HTERT RPE-1 (cell line): ENCODE data around the gene MBD2.

Experiments
- in situ Hi-C: fragments of 300-500 bp; cut with MboI; formaldehyde crosslinking; loops from 4 replicates; pipeline ENCODE4 v1.14.3; 2020; ENCODE audit warnings: low sequenced_read_pairs

The MBD2 gene

DNA sequence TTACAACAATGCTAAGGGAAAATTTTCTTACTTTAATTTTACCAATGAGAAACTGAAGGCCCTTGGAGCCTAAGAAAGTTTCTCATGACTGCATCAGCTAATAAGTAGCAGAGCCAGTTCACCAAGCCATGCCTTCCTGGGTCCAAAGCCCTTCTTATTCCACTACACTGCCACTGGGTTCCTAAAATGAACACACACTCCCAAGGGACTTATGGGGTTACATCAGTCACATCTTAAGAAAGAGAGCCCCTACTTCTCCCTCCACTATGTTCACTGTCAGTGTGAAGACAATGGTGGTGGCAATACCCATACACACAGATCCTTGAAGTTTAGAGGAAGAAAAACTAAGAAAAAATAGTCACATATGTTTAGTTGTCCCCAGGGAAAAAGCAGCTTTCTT lies 20.6 kb downstream of the MBD2 start:
- in situ Hi-C loops, result no loop called here

DNA sequence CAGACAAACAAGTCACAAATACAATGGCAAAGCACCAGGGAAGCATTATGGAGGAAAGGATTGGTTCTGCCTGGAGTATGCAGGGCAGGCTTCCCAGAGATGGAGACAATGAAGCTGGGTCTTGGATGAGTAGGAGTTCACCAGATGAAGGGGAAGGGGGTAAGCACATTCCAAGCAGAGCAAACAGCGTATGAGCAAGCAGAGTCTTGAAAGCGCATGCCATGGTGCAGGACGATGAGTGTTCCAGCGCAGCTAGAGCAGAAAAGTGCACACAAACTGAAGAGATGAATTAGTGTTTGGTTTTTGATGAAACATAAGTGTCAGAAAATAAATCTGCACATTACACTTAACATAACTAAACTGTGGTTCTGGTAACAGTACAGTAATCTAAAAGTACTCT lies 21.6 kb downstream of the MBD2 start:
- in situ Hi-C loops, result no loop called here

DNA sequence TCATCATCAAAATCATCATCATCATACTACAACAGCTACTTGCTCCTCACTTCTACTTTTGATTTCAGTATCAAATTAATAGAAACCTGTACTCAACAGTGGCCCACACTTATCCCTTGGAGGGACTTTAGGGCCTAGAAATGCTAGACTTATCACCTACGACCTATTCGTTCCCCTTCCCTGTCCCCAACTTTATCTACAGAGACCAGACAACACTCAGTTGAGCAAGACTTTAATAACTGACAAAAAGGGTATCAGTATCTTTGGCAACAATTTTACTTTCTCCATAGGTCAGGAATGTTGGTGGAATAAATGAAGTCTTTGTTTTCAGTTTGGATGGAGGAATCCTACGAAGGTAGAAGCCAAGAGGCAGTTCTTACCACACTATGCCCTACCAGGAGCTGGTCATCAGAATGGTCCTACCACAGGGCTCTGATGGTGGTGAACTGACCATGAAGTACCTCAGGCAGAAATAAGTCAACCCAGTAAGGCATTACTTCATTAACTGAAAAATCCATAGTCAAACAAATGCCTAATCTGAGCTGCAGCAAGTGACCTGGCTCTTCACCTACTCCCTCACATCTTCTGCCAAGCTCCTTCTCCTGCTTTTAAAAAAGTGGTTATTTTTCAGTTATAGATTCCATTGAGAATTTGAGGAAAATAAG lies 26.6 kb downstream of the MBD2 start:
- in situ Hi-C loops, result no loop called here

DNA sequence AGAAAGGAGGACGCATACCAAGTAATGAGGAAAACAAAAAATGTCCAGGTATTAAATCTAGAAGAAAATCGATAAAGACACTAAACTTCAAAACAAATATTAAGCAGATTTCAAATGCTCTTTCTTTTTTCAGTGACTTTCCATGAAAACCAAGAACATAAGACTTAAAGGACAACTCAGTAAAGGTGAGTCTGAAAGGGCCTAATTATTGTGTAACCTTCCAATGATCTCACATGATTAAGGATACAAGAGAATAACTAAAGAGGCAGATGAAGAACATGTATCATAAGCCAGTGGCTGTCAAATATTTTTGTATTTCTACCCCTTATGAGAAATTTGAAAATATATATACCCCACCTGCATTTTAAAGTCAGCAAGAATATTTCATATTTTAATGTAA lies 30.7 kb downstream of the MBD2 start:
- in situ Hi-C loops, result no loop called here

DNA sequence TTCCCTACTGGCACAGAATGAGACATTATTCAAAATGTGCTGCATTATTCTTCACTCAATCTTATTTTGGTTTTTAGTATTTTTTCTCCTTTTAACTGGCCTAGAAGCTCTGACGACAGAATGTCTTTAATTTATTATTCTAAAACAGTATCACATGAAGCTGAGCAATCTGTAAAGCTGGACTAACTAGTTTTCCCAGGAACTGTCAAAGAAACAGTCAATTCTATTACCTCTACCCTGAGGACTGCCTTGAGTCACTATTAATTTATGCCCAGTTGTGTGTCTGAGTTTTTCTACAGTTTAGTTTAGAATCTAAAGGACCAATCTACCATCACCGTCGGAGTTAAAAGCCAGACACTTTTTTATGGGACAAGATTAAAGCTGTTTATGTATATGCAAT lies 31.6 kb downstream of the MBD2 start:
- in situ Hi-C loops, result no loop called here

DNA sequence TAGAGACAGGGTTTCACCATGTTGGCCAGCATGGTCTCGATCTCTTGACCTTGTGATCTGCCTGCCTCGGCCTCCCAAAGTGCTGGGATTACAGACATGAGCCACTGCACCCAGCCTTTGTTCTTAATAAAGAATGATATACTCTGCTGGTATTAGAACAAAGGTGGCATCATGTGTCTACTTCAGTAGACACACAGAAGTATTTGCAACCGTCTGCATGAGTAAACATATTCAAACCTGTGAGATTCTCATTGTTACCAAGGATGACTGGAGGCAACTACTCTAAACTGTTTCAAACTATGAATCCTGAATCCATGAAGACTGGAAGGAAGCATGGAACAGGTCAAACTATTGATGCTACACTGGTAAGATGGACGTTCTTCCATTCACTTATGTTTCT lies 32.1 kb downstream of the MBD2 start:
- in situ Hi-C loops, result no loop called here

DNA sequence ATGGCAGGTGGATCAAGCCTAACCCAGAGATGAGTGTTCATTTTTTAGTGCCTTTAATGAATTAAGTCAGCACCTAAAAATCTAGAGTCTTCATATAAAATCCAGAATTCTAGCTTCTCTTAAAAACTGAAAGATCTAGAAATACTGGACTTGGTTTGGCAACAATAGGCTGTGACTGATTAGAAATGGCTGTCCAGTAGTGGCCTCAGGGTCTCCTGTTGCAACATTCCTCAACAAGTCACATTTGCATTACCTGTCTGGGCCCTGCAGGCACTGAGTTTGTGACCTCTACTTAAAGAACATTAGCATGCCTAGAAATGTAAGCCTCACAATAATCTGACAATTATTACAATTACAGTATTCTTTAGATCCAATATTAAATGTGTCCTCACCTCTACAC lies 33.1 kb downstream of the MBD2 start:
- in situ Hi-C loops, result no loop called here

DNA sequence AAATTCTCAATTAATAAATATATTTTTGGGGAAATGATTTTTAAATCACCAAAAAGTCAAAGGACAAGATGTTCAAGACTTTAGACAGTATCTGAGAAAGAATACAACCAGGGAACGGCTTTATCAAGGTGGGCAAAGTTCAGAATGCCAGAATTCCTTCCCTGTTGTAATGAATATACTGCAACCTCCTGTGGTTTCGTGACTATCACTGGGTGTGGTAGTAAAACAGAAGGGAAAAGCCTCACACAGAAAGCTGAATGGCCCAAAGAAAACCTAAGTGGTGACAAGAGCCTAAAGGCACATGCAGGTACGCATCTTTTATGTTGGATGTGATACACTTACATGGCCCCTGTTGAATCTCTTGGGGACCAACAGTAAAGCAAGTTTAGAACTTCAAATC lies 37.1 kb downstream of the MBD2 start:
- in situ Hi-C loops, result no loop called here

DNA sequence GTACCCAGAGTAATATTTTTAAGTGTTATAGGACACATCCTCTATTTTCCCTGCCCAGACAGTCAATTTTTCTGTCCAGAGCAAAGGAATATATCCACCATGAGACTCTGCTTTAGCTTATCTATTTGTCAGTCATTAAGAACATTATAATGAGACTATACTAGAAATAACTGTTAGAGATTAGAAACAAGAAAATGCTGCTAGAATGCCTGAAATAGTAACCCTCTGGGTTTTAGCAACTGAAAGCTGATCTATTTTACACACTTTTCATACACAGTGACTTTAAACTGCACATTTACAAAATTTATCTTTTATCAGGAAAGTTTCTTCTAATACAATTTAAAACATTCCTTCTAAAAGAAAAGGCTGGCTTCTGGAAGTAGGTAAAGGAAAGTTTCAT lies 39.6 kb downstream of the MBD2 start:
- in situ Hi-C loops, result no loop called here

DNA sequence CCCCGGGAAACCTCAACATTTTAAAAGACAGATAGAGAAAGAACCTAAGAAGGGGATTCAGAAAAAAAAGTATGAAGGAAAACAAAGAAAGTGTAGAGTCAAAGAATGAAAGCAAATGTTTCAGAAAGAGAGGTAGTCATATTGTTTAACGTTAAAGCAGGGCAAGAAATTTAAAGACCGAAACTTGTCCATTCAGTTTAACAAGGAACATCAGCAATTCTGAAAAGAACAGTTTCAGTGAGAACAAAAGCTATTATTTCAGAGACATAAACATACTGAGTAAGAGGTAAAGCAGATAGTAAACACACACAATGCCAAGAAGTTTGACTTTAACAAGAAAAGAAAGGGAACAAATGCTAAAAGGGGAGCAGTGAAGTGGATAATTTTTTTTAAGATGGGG lies 41.1 kb downstream of the MBD2 start:
- in situ Hi-C loops, result no loop called here

DNA sequence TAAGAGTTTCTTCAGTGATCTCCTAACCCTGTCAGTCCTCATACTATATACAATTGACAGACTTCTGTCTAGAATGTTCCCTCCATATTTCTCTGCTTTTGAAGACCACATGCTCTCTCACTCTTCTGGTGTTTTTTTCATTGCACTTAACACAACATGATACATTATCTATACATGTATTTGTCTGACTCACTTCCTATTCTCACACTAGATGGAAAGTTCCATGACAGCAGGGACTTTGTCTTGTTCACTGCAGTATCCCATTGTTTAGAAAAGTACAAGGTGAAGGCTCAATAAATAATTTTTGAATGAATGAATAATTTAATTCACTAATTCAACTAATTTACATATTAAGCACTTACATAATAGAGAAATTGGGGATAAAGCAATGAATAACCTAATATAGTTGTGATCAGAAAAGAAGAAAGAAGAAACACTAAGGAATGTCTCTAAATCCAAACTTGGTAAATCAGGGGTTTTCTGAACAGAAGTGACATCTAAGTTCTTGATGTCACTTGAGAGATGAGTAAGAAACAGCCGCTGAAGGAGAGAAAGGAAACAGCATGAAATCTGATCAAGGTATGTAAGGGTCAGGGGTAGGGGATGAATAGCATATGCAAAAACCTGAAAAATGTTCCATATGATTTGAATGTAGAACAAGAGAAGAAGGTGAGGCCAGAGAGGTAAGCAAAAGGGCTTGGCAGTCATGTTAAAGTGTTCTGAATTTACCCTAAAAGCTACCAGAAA lies 42.4 kb downstream of the MBD2 start:
- in situ Hi-C loops, result no loop called here

DNA sequence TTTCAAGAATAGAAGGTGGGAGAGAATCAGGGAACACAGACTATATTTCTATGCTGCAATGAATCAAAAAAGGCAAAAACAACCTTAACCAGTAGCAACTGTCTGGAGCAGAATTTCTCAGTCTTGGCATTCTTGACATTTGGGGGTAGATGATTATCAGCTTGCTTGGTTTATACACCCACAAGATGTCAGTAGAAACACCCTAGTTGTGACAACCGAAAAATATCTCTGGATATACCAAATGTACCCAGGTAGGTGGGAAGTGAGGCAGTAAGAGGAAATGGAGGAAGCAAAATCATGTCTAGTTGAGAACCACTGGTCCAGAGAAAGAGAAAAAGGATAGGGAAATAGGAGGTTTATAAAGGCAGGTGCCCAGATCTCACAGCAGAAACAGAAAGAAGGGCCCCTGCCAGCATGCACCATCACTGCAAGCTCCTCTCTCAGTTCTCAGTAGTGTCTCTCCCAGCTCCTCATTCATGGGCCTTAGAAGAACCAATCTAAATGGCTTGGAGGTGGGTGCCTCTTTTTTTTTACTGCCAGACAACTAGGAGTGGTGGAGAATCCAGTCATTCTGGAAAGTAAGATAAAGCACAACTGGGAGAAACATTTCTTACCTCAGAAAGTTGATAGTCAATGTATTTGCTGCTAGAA lies 50.4 kb downstream of the MBD2 start:
- in situ Hi-C loops, result no loop called here

DNA sequence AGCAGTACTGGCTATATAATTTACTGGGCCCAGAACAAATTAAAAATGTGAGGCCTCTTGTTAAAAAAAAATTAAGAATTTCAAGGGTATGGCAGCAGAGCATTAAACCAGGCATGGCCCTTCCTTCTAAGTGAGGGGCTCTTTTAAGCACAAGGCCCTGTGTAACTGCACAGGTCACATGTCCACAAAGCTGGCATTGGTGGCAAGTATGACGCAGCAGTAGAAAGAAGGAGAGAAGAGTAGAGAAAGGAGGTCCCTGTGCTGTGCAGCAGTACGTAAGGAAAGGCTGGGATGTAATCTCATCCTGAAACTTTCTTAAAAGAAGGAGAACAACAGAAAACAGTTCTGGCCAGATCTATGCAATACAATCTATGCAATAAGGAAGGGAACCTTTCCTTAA lies 51.2 kb downstream of the MBD2 start:
- in situ Hi-C loops, result no loop called here

DNA sequence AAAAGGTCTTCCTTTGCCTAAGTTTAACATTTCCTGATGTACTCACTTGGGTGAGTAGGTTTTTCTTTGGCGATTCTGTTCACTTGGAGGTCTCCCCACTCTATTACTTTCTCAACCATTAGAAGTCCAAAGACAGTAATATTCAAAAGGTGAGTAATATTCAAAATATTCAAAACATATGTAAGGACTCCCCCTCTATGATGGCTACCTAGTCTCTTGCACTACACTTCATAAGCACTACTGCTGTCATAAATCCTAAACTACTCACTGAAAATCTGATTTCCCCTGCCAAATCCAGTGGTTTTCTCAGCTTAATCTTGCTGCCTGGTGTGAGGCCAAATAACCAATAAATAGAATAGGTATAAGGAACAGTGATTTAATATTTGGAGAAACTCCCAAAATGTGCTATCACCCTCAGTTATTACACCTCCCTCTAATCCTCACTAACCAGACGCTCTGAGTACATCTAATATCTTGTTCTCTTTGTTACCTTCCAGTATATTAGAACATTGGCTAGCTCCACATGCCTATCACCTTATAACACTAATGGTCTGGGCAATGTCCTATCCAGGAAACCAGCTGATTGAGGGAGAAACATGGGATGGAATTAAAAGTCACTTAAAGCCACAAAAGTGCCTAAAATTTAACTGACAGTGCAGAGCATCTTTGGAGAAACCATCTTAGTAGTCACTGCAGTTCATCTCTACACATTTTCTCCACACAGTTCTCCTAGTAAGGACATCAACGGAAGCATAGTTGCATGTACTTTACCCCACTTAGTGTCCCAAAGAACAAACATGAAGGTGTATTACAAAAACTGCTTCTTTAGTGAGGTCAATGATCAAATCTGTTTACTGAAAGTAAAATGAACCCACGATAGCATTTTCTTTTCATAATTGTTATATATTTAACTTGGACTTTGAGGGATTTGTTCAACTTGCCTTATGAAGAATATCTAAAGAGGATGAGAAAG lies 54.8 kb downstream of the MBD2 start:
- in situ Hi-C loops, result no loop called here

DNA sequence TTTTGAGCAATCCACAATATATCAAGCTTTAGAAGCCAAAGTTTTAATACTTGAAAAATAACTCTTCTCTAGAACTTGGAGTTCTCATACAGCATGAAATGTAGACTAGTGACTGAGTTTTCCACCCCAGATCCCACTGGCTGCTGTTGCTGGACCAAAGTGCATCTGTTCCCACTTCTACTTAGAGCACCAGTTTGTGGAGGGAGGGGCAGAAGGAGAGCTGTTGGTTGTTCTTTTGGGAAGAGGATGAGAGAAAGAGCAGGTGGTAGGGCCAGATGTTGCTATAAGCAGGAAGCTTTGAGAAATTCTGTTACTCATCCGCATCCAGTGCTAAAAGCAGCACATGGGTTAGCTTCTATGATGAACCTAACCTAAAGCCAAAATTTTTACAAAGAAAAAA lies 59.0 kb downstream of the MBD2 start:
- in situ Hi-C loops, result no loop called here

DNA sequence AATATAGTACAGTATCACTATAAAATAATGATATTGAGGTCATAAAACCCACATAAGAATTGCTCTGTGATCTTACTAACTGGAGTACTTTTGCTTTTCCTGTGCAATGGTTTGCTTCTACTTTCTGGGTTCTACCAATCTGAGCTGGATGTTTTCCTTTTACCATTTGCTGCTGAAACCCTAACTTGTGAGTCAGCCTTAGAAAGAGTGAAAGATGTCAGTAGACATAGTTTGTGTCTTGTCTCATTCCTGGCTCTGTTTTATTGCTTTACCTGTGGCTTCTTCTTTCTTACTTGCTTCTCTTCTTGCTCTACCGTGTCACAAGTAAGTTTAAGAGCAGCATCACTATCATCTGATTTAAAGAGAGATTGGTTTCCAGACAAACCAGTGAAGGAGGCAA lies 61.0 kb downstream of the MBD2 start:
- in situ Hi-C loops, result no loop called here

DNA sequence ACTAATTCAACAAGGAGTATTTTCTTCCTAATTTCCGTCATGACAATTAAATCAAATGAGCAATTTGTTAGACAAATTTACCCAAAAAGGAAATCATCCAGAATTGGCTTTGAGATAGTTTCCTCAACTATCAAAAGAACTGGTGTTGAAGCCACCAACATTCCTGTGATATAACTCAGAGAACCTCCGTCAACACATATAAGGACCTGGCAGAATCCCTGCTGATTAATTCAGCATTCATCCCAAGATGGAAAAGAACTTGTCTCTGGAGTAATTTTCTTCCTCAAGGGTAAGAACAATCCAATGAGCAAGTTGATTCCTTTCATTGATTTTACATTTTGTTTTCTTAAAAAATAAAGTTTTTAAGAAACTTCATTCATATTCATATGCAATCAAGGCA lies 62.0 kb downstream of the MBD2 start:
- in situ Hi-C loops, result no loop called here

DNA sequence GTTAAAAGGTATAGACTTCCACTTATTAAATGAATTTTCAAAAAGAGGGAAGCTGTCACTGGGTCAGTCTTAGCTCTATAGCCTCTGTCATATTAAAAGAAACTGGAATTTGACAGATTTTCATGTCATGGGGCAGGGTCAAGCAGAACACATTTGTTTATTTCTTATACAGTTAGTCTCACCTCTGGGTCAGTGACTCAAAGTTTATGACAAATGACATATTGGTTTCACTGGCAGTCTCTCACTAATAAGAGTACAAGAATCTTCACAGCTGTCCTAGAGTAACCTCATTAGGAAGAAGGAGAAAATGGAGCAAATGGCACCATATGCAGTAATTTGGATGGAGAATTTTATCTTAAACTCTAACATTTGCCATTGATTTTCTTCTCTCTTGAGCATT lies 63.2 kb downstream of the MBD2 start:
- in situ Hi-C loops, result no loop called here

DNA sequence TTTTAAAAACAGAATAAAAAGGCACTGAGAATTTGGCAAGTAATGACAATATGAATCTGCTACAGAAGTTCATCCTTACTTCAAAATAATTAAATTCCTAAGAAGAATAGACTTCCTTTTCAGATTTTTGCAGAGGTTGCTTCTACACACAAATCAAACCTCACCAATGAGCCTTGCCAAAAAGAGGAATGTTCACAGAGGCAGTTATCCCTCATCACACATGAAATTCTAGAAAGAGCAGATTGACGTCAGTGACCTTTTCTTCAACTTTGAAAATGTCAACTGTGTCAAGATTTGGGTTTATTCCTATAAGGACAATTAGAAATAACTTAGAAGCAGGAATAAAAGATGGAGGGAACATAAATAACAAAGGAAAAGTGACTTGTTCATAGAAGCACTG lies 64.6 kb downstream of the MBD2 start:
- in situ Hi-C loops, result no loop called here

DNA sequence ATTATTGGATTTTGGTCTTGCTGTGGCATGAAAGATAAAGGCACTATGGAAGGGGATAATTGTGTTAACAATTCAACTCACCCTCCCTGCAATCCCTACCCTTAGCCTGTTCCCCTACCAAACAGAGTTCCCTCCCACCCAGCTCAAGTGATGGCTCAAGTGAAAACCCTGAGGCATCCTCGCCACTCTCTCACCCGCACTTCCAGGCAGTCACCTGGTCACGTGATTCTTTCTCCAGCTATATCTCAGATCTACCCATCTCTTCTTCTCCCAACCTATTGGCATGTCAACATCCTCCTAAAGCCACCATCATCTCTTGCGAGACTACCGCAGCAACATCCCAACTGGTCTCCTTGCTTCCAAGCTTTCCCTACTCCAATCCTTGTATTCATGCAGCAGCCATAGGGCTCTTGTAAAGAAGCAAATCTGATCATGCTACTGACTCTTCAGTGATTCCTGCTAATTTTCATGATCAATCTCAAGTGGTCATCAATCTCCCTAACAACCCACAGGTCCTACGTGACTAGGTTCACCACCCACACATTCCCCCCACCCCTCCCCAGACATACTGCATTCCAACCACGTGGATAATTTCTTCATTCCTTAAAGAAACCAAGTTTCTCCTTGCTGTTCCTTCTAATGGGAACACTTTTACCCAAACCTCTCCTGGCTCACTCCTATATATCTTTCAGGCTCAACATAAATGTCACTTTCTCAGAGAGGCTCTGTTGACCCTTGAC lies 66.7 kb downstream of the MBD2 start:
- in situ Hi-C loops, result no loop called here

DNA sequence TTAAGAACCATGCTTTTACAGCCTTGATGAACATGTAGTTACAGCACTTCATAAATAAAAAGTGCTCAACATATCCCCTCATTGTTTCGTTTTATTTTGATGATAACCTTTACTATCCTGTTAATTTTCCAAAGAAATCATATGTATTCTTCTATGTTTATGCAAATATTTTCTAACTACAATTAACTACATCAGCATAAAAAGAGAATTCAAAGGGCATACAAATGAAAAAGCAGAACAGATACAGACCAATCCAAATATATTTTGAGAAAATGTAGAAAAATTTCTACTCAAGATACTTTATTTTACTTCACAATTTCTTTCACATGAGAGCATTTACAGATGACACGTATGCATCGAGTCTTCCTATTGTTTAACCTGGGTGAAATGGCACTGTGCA lies 69.1 kb downstream of the MBD2 start:
- in situ Hi-C loops, result no loop called here
